HG02938 (cell line): Measurements from ENCODE around the gene LMBR1L.

Experiments
- ATAC-seq: cut with Tn5 transposase; IDR thresholded peaks from one replicate; pipeline ENCODE4 v1.9.1; 2021; ENCODE audit warnings: mild to moderate bottlenecking, moderate library complexity; ENCODE audit not compliant: unreplicated experiment

The LMBR1L gene

GRCh38 chr12:49121047-49121696, 10.5 kb upstream of the LMBR1L start:
- no peak for ATAC-seq

DNA sequence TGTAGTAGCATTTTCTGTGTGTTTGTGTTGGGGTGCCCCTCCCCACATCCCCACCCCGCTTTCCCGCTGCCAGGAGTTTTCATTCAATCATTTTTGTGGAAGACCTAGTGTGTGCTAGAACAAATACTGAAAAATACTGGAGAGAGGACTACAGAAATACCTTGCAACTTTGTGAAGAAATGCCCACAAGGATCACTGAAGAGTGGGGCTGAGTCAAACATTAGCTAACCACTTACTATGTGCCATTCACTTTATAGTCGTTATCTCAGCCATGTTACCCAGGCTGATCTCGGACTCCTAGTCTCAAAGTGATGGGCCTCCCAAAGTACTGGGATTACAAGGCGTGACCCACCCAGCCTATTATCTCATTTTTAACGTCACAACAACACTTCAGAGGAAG, 559 bp upstream of the LMBR1L start:
- no peak for ATAC-seq

DNA sequence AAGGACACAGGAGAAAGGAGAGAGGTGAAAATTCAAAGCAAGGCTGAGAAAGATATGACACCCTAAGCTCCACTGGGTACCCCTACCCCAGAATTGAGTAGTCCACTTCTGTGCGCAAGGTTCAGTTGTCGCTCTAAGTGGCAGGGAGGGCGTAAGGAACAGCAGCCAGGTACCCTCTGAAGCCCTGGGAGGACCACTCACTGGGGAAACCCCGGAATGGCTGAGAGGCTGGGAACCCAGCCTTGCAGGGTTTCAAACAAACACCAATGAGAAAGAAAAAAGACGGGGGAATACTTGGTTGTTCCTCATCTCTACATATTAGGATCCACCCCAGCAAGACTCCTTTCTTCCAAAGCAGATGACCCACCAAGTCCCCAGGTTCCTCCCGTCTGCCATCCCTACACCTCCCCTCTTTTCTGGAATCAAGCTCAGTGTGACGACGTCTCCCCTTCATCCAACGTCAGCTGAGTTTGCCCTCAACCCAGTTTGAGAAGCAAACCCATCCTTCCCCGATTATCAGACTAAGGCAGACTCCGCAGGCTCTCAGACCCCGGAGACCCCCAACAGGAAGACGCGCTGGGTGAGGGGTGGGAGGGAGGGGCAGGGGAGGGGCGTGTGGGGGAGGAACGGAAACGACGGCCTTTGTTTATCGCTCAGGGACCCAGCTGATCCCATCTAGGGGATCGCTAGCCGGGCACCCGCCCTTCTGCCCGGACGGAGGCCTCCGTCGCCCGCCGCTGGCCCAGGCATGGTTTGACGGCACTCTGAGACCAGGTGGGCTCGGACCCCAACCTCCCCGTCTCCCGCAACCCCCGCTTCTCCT, 795 bp downstream of the LMBR1L start:
- ATAC-seq: peak; percentile 6

GRCh38 chr12:49108958-49109404, 1.7 kb downstream of the LMBR1L start:
- ATAC-seq: no peak

GRCh38 chr12:49105504-49106084, 5.1 kb downstream of the LMBR1L start:
- ATAC-seq: no peak

- ATAC-seq: no peak
Measured at GRCh38 chr12:49104822-49105221, 5.8 kb downstream of the LMBR1L start.

- ATAC-seq: no peak
Measured at GRCh38 chr12:49100380-49100779, 10.3 kb downstream of the LMBR1L start.

DNA sequence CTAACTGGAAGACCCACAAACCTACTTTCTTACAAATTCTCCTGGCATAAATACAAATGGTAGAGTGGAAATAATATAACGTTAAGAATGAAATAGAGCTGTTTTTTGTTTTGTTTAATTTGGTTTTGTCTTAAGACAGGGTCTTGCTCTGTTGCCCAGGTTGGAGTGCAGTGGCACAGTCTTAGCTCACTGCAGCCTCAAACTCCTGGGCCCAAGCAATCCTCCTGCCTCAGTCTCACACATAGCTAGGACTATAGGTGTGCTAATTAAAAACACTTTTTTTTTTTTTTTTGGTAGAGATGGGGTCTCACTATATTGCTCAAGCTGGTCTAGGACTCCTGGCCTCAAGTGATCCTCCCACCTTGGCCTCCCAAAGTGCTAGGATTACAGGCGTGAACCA, 11.9 kb downstream of the LMBR1L start:
- no peak for ATAC-seq

DNA sequence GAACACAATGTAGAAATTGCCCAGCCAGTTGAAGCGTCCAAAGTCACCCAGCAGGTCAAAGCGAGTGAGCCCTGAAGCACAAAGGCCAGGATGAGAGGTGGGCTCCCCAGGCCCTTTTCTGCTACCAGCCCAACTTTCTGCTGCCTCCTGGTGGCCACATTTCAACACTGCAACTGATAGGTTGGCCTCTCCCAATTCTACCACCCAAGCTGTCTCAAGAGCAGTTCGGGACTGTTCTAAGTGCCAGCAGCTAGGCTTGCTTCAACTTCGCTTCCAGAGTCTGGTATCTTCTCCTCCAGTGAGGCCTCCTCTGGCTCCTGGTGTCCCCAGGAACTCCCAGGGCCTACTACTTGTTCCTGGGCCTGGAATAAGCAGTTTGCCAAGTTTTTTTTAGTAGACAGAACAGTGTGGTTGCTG, 12.6 kb downstream of the LMBR1L start:
- ATAC-seq: no peak

- no peak for ATAC-seq
Measured at GRCh38 chr12:49097381-49097780, 13.3 kb downstream of the LMBR1L start.

DNA sequence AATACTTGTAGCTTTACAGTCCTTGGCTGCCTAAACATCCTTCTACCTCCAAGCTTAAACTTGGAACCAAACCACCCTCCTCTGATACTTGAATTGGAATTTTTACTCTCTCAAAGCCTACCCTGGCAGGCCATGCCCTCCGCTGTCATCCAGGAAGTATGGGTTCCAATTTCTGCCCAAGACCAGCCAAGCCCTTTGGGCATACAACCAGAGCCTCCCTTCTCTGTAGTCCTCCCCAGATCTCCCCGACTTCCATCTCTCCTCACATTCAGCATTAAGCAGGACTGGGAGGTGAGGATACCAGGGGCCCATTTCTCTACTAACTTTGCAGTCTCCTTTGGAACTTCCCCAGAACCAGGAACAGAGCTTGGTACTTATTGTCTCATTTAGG, 15.7 kb downstream of the LMBR1L start:
- no peak for ATAC-seq

DNA sequence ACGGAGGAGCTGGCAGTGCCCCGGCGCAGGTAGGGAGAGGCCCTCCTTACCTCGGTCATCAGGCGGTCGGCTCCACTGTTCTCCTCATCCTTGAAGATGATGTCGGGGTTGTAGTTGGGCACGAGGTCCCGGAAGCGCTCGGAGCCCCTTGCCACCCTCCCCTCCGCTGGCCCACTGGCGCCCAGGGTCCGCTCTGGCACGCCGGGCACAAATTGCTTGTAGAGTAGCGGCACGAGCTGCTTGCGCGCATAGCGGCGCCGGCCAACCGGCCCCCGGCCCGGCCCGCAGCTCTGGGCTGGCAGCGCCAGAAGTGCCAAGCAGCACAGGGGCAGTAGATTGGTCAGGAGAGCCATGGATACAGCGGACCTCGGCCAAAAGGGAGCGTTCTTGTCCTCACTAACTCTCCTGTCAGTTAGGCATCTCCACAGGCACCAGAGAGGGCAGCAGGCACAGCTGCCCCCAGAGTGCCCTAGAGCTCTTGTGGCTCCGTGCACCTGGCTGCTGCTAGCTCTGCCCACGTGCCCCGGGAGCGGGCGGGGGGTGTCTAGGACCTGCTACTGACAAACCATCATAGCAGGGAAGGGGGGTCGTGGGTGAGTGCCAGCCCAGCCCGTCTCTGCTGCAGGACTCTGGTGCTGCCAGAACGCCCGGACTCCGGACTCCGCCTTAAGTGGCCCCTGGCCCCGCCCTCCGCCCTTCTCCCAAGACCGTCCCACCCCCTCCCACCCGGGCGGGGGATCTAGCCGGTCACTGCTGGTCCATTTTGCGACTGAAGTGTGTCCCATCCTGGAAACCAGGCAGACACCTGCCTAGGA, 16.3 kb downstream of the LMBR1L start, which contains the start of gene DHH:
DHH (minus strand) TSS at position 642 of the 815 bp plus-strand sequence; CDS start at position 353, 289 bp downstream.
- ATAC-seq: no peak

- ATAC-seq: no peak
Measured at GRCh38 chr12:49093792-49094159, 16.9 kb downstream of the LMBR1L start.

DNA sequence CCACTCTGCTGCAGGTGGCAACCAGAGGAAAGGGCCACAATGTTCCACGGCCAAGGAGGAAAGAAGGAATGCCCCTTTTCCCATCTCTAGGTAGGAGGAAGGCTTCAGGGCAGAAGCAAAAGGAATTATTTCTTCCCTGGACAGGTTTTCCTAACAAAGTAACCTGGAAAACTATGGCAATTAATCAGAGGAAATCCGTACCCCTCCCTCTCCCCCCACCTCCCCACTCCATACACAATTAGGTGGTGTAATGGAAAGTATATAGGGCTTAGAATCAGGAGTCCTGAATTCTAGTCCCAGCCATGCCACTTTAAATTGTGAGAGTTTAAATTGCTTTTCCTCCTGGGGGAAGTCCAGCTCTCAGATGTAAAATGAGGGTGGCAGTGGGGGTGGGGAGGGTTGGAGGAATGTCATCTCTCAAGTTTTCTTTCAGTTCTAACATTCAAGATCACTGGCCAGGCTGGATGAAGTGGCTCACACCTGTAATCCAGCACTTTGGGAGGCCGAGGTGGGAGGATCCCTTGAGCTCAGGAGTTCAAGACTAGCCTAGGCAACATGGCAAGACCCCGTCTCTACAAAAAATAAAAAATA, 17.7 kb downstream of the LMBR1L start:
- no peak for ATAC-seq

GRCh38 chr12:49092086-49092815, 18.4 kb downstream of the LMBR1L start:
- ATAC-seq: no peak

GRCh38 chr12:49091836-49092085, 18.9 kb downstream of the LMBR1L start:
- no peak for ATAC-seq

GRCh38 chr12:49091056-49091835, 19.4 kb downstream of the LMBR1L start:
- ATAC-seq: no peak

DNA sequence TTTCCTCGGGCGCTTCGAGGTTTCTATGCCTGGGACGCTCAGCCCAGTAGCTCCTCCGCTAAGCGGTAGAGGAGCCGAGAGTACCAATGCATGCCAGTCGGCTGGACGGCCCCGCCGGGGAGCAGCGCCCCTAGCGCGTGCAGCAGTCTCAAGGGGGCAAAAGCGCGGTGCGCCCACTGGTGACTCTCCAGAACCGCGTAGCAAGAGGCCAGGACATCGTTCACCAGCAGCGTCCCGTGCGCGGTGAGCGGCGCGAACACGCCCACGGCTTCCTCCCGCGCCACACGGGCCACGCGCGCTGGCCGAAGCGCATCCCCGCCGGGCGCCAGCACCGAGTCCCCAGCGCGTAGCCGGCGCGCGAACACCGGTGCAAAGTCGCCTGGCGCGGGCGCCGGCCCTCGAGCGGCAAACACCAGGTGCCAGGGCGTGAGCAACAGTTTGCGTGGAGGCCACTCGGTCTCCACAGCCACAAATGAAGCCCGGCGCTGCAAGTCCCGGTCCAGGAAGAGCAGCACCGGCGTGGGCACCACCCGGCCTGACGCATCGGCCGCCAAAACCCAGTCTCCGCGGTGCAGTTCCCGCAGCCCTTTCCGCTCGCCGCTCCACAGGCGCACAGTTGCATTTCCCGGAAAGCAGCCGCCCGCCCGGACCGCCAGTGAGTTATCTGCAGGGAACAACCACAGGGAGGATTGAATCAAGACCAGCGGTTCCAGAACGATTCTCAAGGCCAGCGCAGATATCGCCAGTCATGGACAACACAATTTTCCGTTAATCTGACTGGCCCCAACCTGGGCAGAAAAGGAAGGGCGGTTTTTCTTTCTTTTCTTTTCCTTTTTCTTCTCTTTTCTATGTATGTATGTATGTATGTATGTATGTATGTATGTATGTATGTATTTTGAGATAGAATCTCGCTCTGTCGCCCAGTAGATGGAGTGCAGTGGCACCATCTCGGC, 20.6 kb downstream of the LMBR1L start:
- ATAC-seq: no peak
